ENCODE results near the gene IFT81. TPM values are rescaled to one million over a fixed set of nuclear protein-coding genes. Genes with fewer than 3 reads are reported as not detected.

The IFT81 gene
- total RNA-seq, 1 donor from 2014 or later = 13.1 TPM

DNA sequence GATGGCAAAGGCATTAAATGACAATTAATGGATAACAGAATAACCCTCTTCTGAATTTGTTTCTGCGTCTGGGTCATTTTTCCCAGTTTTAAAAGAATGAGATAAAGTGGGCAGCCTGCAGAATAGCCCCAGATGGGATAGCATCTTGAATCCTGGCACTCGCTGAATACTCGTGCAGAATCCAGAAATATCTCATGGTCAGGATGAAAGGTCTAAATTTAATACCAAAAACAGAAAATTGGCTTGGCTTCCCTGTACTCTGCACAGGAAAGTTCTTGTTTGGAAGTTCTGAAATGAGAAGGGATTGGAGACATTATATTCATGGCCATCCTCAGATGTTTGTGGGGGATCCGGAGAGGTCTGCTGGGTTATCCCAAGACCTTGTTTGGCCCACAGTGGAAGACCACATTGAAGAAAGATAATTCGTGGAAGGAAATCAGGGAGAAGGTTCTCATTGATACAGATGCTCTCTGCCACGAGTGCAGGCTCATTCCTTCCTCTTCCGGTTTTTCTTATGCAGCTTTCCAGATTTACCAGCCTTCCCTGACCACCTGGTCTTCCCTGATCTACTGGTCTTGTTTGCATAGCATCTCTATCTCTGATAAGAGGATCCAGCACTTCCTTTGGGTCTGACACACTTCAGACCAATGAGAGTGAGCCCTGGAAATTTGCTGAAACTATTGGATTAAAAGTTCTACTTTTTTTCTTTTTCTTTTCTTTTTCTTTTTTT, 6.0 kb upstream of the IFT81 start:
- TF ChIP-seq, protein P1, sequence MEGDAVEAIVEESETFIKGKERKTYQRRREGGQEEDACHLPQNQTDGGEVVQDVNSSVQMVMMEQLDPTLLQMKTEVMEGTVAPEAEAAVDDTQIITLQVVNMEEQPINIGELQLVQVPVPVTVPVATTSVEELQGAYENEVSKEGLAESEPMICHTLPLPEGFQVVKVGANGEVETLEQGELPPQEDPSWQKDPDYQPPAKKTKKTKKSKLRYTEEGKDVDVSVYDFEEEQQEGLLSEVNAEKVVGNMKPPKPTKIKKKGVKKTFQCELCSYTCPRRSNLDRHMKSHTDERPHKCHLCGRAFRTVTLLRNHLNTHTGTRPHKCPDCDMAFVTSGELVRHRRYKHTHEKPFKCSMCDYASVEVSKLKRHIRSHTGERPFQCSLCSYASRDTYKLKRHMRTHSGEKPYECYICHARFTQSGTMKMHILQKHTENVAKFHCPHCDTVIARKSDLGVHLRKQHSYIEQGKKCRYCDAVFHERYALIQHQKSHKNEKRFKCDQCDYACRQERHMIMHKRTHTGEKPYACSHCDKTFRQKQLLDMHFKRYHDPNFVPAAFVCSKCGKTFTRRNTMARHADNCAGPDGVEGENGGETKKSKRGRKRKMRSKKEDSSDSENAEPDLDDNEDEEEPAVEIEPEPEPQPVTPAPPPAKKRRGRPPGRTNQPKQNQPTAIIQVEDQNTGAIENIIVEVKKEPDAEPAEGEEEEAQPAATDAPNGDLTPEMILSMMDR (IDR thresholded peaks at IDR 0.05) = no peak
- Mint-ChIP-seq H3K36me3 (ENCODE audit: unreplicated experiment) (no peaks in the 10 kb centered on the region), H3K27ac (ENCODE audit: unreplicated experiment) (no peak overlapping the region), H3K4me3 (ENCODE audit: unreplicated experiment) (no peak overlapping the region), H3K27me3 (ENCODE audit: unreplicated experiment) (peaks cover 6% of the 10 kb centered on the region), H3K9me3 (ENCODE audit: unreplicated experiment) (no peaks in the 10 kb centered on the region), H3K4me1 (ENCODE audit: unreplicated experiment) (no peaks in the 10 kb centered on the region)
- DNase-seq (ENCODE audit: extremely low spot score, unreplicated experiment) = no peak

DNA sequence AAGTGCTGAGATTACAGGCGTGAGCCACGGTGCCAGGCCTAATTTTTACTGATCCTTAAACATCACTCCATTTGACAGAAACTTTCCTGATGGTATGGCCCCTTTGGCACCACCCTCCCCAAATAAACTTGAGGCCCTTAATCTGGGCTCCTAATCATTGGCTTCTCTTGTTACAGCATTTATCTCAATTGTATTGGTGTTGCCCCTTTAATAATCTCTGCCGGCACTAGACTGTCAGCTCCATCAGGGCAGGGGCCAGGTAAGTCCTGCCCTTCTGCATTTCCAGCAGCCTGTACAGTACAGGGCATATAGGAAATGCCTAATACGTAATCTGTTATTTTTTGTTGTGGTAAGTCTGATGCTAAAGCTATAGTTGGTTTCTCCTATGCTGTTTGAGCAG, 1.2 kb upstream of the IFT81 start:
- no peaks in the 10 kb centered on the region for H3K36me3 Mint-ChIP-seq (ENCODE audit: unreplicated experiment)
- peaks cover 18% of the 10 kb centered on the region for H3K4me1 Mint-ChIP-seq (ENCODE audit: unreplicated experiment)
- H3K9me3 Mint-ChIP-seq (ENCODE audit: unreplicated experiment) = no peaks in the 10 kb centered on the region
- DNase-seq (ENCODE audit: extremely low spot score, unreplicated experiment) = no peak
- H3K27ac Mint-ChIP-seq (ENCODE audit: unreplicated experiment) = no peak overlapping the region
- peaks cover 8% of the 10 kb centered on the region for H3K27me3 Mint-ChIP-seq (ENCODE audit: unreplicated experiment)
- TF ChIP-seq, protein P1 (IDR thresholded peaks at IDR 0.05) = no peak
- no peak overlapping the region for H3K4me3 Mint-ChIP-seq (ENCODE audit: unreplicated experiment)

DNA sequence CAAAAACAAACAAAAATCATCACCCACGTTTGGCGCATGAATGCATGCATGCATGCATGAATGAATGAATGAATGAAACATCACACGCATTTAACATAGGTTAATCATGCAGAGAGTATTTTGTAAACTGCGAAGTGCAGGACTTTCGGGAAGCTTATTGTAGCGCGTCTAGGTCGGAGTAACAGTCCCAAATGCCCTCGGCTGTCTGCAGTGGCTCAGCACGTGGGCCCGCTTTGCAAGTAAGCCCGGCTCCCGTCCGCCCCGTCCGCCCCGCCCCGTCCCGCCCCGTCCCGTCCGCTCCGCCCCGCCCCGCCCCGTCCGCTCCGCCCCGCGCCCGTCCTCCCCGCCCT, 263 bp upstream of the IFT81 start:
- H3K27ac Mint-ChIP-seq (ENCODE audit: unreplicated experiment) = no peak overlapping the region
- TF ChIP-seq, protein P1 (IDR thresholded peaks at IDR 0.05) = no peak
- DNase-seq (ENCODE audit: extremely low spot score, unreplicated experiment) = no peak
- H3K9me3 Mint-ChIP-seq (ENCODE audit: unreplicated experiment) = no peaks in the 10 kb centered on the region
- peaks cover 6% of the 10 kb centered on the region for H3K36me3 Mint-ChIP-seq (ENCODE audit: unreplicated experiment)
- no peak overlapping the region for H3K4me3 Mint-ChIP-seq (ENCODE audit: unreplicated experiment)
- H3K4me1 Mint-ChIP-seq (ENCODE audit: unreplicated experiment) = peaks cover 18% of the 10 kb centered on the region
- peaks cover 8% of the 10 kb centered on the region for H3K27me3 Mint-ChIP-seq (ENCODE audit: unreplicated experiment)

DNA sequence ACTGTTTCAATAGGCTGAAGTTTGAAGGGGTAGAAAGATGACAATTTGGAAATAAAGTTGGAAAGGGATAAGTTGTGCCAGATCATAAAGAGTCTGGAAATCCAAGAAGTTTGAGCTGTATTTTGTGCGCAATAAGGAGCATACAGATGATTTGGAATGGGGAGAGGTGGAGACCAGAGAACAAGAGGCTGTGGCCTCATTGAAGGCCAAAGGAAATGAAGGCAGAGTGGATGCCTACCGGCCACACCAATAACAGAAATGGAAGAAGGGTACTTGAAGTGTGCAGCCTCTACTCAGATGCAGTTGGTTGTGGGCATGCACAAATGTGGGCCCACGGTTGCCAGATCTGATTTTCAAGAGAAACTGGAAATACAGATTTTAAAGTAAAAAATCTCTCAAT, 2.4 kb downstream of the IFT81 start:
- Mint-ChIP-seq H3K9me3 (ENCODE audit: unreplicated experiment) (no peaks in the 10 kb centered on the region), H3K4me1 (ENCODE audit: unreplicated experiment) (peaks cover 18% of the 10 kb centered on the region), H3K27me3 (ENCODE audit: unreplicated experiment) (peaks cover 4% of the 10 kb centered on the region), H3K36me3 (ENCODE audit: unreplicated experiment) (peaks cover 7% of the 10 kb centered on the region), H3K27ac (ENCODE audit: unreplicated experiment) (no peak overlapping the region), H3K4me3 (ENCODE audit: unreplicated experiment) (peak overlapping the region; percentile 10)
- TF ChIP-seq, protein P1 (IDR thresholded peaks at IDR 0.05) = no peak
- peak; percentile 13 for DNase-seq (ENCODE audit: extremely low spot score, unreplicated experiment)

DNA sequence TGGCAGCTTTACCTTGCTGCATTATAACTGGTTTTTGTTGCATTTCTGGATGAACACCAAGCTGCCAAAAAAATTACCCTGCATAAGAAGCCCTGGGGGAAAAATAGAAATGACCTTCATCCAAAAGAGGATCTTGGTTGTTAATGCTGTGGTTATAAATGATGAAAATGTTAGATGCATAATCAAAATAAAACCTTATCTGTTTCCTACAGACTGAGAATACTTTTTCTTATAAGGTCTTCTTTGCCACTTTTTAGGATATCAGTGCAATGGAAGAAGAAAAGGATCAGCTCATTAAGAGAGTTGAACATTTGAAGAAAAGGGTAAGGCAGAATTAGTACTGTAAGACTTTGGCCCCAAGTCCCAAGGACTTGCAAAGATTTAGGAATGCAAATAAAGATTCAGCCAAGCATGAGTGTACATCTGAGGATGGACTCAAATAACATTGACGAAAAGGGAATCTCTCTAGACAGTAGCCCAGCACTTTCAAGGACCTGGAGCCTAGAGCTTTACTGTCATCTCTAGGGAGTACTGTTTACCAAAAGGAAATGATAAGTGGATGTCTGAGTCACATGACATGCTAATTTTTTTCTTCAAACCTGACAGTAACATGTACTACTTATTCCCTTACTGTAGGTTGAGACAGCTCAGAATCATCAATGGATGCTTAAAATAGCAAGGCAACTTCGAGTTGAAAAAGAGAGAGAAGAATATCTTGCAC, 10.7 kb downstream of the IFT81 start:
- H3K4me1 Mint-ChIP-seq (ENCODE audit: unreplicated experiment) = no peaks in the 10 kb centered on the region
- no peak for DNase-seq (ENCODE audit: extremely low spot score, unreplicated experiment)
- TF ChIP-seq, protein P1 (IDR thresholded peaks at IDR 0.05) = no peak
- H3K36me3 Mint-ChIP-seq (ENCODE audit: unreplicated experiment) = peaks cover 39% of the 10 kb centered on the region
- H3K4me3 Mint-ChIP-seq (ENCODE audit: unreplicated experiment) = no peak overlapping the region
- no peaks in the 10 kb centered on the region for H3K27me3 Mint-ChIP-seq (ENCODE audit: unreplicated experiment)
- no peak overlapping the region for H3K27ac Mint-ChIP-seq (ENCODE audit: unreplicated experiment)
- H3K9me3 Mint-ChIP-seq (ENCODE audit: unreplicated experiment) = no peaks in the 10 kb centered on the region
